Endothelial cell of hepatic sinusoid (primary cell): ENCODE data around the gene ZNF366.

Source experiments
- in situ Hi-C: cut with HindIII; loops from 2 replicates; pipeline ENCODE4 v1.10.0; 2017; ENCODE audit warnings: low sequenced_read_pairs

Gene ZNF366

DNA sequence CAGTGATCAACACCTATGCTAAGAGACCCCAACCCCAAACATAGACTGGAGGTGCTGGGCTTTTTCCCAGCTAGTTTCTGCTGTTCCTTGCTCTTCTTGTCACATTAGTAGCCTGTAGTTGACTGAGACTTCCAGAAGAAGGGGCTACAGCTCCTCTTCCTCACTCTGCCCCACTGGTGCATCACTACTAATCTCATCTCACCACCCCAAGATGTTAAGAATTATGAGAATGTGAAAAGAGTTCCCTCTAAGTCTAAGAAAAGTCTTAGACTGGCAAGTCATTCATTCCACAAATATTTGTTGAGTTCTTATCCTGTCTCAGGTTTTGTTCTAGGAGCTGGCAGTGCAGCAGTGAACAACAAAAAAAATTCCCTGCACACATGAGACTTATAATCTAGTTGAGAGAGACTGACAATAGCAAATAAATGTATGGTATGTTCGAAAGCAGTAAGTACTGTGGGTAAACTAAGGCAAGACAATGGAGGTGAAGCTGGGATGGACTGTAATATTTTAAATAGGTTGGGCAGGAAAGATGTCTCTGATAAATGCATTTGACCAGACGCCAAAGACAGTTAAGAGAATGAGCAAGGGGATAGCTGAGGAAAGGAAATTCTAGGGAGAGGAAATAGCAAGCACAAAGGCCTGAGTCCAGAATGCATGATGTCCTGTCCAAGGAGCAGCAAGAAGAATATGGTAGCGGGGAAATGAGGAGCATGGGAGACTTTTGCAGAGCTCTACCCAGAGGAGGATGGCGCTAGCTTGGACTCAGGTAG, 94.7 kb downstream of the ZNF366 start:
- in situ Hi-C loops = no loop called here

DNA sequence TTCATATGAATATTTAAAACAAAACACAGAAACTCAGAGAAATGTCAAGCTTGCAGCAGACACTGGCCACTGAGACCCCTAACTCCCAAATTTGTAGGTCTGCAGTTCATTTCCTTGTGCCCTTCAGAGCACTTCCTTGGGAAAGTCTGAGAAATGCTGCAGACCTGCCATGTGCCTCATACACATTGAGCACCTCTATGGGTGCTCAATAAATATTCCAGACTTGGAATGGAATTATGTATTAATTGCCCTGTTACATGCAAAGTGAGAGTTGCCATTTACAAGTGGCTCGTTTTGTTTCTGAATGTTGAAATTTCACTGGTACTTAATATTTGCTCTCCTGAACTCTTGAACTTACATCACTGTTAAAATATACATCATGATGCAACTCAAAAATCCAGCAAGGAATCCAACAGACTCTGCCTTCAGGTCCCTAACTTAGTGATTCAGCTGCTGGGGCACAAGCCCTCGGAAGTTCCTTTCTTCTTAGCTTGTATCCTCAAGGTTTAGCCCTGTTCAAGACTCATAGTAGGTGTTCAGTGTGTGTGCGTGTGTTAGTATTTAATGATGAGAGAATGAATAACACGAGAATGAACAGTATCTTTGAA, 96.4 kb downstream of the ZNF366 start:
- in situ Hi-C loops = no loop called here

DNA sequence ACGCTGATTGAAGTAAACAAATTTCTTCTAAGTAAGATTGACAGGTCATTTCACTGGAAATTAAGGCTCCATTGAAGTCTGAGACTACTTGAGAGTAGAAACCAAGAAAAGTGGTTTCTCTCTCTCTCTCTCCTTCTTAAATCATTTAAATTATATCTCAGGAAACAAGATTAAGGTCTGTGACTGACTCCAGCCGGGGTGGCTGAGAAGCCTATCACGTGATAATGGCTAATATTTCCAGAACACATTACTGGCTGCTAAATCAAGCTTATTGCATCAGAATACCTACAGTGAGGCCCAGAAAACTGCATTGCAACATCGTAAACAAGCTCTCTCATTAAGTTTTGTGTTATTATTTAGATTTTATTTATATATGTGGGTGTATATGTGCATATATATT, 98.6 kb downstream of the ZNF366 start:
- in situ Hi-C loops = no loop called here

DNA sequence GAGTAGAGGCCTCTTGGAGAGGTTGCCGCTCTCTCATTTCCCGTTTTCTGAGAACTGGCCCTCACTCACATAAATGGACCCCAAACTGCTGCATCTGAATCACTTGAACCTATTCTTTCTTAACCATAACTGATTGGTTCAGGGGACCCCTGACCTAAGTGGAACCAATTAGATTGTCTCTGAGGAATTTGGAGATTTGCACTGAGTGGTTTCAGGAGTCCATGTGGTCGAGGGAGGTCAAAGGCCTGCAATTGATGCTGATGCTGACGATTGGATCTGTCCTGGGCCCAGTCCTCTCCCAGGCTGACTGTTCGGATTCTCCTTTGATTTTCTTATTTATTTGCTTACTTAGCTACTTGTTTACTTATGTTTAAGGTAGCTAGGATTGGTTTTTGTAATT, 99.1 kb downstream of the ZNF366 start:
- in situ Hi-C loops = no loop called here

DNA sequence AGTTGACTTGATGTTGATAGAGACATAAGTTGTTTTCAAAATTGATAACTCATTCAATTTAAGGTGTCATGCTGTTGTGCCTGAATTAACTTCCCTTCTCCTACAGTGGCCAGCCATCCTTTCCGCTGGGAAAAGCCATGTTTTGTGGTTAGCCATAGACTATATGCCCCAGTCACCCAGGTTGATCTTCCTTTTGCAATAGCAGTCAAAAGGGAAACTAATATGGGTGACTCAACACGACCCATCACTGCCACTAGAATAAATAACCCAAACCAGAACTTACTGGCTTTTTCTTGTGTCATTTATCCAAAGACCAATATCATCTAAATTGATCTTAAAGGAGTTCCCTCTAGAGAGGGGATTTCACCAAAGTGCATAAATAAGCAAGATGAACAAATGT, 99.7 kb downstream of the ZNF366 start:
- in situ Hi-C loops = no loop called here

DNA sequence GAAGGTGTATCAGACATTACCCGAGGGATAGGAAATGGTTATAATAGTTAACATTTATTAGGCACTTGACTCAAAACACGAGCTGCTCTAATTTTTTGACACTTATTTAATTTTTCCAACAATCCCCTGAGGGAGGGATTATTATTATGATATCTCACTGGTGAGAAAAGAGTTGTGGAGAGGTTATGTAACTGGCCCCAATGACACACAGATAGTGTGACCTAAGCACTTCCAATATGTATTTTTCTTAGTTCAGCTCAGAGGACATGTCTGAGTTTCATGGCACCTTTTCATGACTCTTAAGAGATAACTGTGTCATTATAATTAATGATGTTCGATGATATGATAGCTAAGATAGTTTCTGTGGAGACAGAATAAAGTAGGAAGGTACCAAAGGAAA, 100.1 kb downstream of the ZNF366 start:
- in situ Hi-C loops = no loop called here

DNA sequence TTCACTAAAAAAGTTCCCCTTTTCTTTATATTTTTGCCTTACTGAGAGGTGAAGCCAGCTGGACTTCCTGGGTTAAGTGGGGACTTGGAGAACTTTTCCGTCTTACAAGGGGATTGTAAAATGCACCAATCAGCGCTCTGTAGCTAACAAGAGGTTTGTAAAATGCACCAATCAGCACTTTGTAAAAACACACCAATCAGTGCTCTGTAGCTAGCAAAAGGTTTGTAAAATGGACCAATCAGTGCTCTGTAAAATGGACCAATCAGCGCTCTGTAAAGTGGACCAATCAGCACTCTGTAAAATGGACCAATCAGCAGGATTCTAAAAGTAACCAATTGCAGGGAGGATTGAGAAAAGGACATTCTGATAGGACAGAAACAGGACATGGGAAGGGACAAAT, 102.4 kb downstream of the ZNF366 start:
- in situ Hi-C loops = loop anchor here (5.0 kb wide), 1 partner anchor 47 kb away; no protein-coding TSS in a partner anchor

DNA sequence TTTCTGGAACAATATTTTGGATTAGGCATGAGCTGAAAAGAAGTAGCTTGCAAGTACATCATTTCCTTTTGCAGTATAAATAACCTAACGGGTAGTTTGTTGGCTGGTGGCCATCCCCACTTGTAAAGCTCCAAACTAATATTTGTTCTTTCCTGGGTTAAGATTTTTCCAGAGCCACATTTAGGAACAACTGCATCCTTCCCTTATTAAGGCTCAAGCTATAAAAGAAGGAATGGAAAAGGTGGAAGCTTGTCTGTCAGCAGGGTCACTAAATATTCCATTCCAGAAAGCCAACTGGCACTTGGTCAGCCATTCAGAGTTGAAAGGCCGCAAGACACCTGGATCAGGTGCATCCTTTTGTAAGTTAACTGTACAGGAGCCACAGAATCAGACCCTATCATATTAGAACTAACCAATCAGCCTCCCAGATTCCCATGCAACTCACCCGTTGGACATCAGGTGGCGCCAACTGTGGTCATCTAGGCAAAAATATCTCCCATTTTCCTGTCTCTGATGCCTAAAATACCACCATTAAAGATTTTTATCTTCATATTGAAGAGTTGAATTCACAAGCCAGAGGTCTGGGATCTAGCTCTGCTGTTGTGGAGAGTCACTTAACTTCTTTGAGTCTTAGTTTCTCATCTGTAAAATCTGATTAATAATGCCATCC, 104.1 kb downstream of the ZNF366 start:
- in situ Hi-C loops = loop anchor here (5.0 kb wide), 1 partner anchor 46 kb away; no protein-coding TSS in a partner anchor

DNA sequence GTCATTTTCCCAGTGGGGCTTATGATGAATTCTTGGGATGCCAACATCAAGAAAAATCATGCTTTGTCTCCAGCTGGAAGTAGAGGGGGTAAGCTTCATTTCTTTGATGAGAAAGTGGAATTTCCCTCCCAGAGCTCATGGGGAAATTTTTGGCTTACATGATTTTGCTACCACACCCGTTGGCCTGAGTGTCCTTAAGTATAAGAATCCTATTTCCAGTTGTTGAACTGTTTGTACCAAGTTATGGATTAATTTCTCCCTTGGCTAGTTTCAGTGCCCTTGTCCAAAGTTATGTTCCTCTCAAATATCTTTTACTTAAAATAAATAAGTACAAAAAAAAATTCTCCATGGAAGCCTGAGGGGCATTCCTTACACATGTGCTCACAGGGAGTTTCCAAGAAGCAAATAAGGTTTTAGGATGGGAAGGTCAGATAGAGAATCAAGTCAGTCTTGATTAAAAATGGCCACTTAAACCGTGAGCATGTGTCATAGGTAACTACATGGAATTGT, 104.8 kb downstream of the ZNF366 start:
- in situ Hi-C loops = loop anchor here (5.0 kb wide), 1 partner anchor 45 kb away; no protein-coding TSS in a partner anchor

DNA sequence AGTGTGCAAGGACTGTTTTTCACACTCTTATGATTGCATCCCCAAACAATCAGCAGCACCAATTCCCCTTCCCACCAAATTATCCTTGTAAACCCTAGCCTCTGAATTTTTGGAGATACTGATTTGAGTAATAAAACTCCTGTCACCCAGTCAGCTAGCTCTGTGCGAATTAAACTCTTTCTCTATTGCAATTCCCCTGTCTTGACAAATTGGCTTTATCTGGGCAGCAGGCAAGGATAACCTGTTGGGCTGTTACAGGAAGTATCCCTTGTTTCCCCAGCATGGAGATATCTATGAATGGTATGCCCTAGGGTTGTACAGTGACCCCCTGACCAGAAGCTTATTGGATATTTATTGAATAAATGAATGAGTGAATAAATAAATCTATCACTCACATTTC, 106.3 kb downstream of the ZNF366 start:
- in situ Hi-C loops = loop anchor here (5.0 kb wide), 1 partner anchor 44 kb away; no protein-coding TSS in a partner anchor

DNA sequence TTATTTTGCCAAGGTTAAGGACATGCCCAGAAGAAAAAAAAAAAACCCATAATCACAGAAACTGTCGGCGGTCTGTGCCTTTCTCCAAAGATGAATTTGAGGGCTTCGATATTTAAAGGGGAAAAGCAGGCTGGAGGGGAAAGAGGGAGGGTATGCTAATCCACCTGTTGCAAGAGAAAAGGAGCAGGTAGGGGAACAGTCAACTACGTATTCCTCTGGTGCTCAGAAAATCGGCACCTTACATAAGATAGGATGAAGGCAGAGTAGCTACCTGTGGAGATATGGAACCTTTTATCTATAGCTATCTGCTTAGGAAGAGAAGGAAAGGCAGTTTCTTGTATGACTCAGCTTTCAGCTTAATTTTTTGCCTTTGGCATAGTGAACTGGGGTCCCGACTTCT, 109.4 kb downstream of the ZNF366 start:
- in situ Hi-C loops = loop anchor here (5.0 kb wide), 1 partner anchor 69 kb away; no protein-coding TSS in a partner anchor

DNA sequence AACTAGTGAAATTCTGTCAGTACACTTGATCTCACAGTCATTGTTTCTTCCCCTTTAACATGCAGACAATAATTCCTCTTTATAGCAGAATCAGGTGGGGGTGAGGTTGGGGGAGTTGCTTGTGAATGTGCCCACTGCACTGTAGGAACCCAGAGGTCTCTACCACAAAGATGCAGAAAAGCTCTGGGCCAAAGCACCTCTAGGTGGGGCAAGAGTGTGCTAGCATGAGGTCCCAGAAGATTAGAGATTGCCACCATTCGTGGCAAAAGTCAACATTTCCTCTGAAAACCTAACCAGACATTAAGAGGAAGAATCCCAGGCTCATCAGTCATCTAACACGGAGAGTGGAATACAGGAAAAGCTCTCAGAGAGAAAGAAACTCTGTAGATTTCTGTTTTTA, 112.5 kb downstream of the ZNF366 start:
- in situ Hi-C loops = loop anchor here (5.0 kb wide), 1 partner anchor 73 kb away; no protein-coding TSS in a partner anchor

DNA sequence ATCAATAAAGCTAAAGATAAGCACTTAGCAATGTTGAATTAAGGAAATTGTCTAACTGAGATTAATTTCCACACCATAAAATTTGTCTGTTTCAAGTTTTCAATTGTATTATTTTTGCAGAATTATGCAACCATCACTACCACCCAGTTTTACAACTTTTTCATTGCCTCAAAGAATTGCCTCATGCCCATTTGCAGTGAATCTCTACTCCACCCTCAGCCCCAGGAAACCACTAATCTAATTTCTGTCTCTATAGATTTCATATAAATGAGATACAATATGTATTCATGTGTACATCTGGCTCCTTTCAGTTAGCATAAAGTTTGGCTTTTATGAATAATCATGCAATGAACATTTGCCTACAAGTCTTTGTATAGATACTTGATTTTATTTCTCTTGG, 114.2 kb downstream of the ZNF366 start:
- in situ Hi-C loops = no loop called here
